ENCODE measurements around the gene SYAP1. TPM values are rescaled to one million over a fixed set of nuclear protein-coding genes. Genes with fewer than 3 reads are reported as not detected.

Gene SYAP1
- total RNA-seq, 2 experiments from 2014 or later: 19.7 to 20.0 TPM

GRCh38 chrX:16762579-16762978 is 43.2 kb downstream of the SYAP1 start:
- POLR2A ChIA-PET: interaction anchor here (0.6 kb wide), 2 partner anchors 9 to 608 kb away, joined by 4 to 5 read pairs; no protein-coding TSS in a partner anchor

DNA sequence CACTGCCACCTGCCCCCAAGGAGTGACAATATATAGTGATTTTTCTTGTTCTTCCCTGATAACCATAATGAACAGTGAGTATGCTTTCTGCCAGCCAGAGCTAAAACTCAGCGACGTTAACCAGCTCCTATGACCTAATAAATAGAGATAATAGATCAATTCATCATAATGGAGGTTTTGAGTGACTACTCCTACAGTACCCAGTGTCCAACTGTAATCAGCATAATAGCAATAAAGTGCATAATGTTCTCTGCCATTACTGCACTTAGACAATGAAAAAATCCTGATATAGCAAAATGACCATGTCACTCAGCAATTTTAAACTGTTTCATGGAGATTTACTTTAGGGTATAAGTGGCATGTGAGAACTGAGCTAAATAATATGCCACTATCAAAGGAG is 46.2 kb downstream of the SYAP1 start:
- Histone ChIP-seq H4K20me1 (ENCODE audit: insufficient read depth, low read length) (no peaks in the 10 kb centered on the region), H3K4me1 (ENCODE audit: insufficient read depth, low read length, poor library complexity, severe bottlenecking) (no peaks in the 10 kb centered on the region), H3K27ac (ENCODE audit: low read depth, low read length, poor library complexity, severe bottlenecking) (no peak overlapping the region), H3K9me3 (ENCODE audit: low read length) (no peaks in the 10 kb centered on the region), H2AFZ (ENCODE audit: low read length) (no peak overlapping the region), H3K4me3 (ENCODE audit: low read depth, low read length, poor library complexity, severe bottlenecking) (no peak overlapping the region), H3K4me2 (ENCODE audit: low read length) (no peak overlapping the region), H3K79me2 (ENCODE audit: insufficient read depth, low read depth, low read length) (no peaks in the 10 kb centered on the region), H3K36me3 (ENCODE audit: insufficient read depth, low read length) (peaks cover under 1% of the 10 kb centered on the region; the same call in 1 of the 2 replicates), H3K9me2 (ENCODE audit: insufficient read depth, low read length) (no peaks in the 10 kb centered on the region)
- POLR2A ChIA-PET: no interaction called here
- TF ChIP-seq, protein P1, sequence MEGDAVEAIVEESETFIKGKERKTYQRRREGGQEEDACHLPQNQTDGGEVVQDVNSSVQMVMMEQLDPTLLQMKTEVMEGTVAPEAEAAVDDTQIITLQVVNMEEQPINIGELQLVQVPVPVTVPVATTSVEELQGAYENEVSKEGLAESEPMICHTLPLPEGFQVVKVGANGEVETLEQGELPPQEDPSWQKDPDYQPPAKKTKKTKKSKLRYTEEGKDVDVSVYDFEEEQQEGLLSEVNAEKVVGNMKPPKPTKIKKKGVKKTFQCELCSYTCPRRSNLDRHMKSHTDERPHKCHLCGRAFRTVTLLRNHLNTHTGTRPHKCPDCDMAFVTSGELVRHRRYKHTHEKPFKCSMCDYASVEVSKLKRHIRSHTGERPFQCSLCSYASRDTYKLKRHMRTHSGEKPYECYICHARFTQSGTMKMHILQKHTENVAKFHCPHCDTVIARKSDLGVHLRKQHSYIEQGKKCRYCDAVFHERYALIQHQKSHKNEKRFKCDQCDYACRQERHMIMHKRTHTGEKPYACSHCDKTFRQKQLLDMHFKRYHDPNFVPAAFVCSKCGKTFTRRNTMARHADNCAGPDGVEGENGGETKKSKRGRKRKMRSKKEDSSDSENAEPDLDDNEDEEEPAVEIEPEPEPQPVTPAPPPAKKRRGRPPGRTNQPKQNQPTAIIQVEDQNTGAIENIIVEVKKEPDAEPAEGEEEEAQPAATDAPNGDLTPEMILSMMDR (conservative IDR thresholded peaks at IDR 0.05; ENCODE audit: low read length): no peak
- no peak for TF ChIP-seq EZH2phosphoT487 (IDR thresholded peaks at IDR 0.05; ENCODE audit: borderline replicate concordance, low read depth, low read length)
- no TSS peak for BruUV-seq (replicated peaks)
- intact Hi-C loops (cut with micrococcal nuclease; ENCODE audit: unreplicated experiment): no loop called here
- CTCF ChIA-PET (ENCODE audit: unreplicated experiment): no interaction called here
- no peak for DNase-seq (ENCODE audit: low spot score)

More at GRCh38 chrX:16762579-16762978, 43.2 kb downstream of the SYAP1 start:
- Histone ChIP-seq H3K79me2 (ENCODE audit: insufficient read depth, low read depth, low read length) (no peaks in the 10 kb centered on the region), H3K4me2 (ENCODE audit: low read length) (no peak overlapping the region), H3K27ac (ENCODE audit: low read depth, low read length, poor library complexity, severe bottlenecking) (no peak overlapping the region), H2AFZ (ENCODE audit: low read length) (no peak overlapping the region), H3K4me3 (ENCODE audit: low read depth, low read length, poor library complexity, severe bottlenecking) (no peak overlapping the region), H3K9me3 (ENCODE audit: low read length) (no peaks in the 10 kb centered on the region), H3K9me2 (ENCODE audit: insufficient read depth, low read length) (no peaks in the 10 kb centered on the region), H3K36me3 (ENCODE audit: insufficient read depth, low read length) (peaks cover 21% of the 10 kb centered on the region), H4K20me1 (ENCODE audit: insufficient read depth, low read length) (no peaks in the 10 kb centered on the region), H3K4me1 (ENCODE audit: insufficient read depth, low read length, poor library complexity, severe bottlenecking) (no peaks in the 10 kb centered on the region)
- TF ChIP-seq, protein P1 (conservative IDR thresholded peaks at IDR 0.05; ENCODE audit: low read length): no peak
- no TSS peak for BruUV-seq (replicated peaks)
- CTCF ChIA-PET (ENCODE audit: unreplicated experiment): no interaction called here
- intact Hi-C loops (cut with micrococcal nuclease; ENCODE audit: unreplicated experiment): no loop called here
- no peak for DNase-seq (ENCODE audit: low spot score)

DNA sequence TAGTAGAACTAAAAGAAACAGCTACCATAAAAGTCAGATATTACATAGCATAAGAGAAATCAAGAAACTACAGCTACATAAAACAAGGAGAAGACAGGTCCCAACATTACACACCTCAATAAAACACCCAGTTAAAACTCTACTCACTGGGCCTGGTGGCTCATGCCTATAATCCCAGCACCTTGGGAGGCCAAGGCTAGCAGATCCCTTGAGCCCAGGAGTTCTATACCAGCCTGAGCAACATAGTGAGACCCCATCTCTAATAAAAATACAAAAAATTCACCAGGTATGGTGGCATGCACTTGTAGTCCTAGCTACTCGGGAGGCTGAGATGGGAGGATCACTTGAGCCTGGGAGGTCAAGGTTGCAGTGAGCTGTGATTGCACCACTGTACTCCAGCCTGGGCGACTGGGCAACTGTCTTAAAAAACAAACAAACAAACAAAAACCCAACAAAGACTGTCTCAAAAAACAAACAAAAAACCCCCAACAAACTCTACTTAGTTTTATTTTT is 51.6 kb downstream of the SYAP1 start:
- ChIA-PET POLR2A (interaction anchor here (0.5 kb wide), 1 partner anchor 8 kb away, joined by 5 read pairs; no protein-coding TSS in a partner anchor), CTCF (ENCODE audit: unreplicated experiment) (no interaction called here)
- Histone ChIP-seq H3K4me1 (ENCODE audit: insufficient read depth, low read length, poor library complexity, severe bottlenecking) (no peaks in the 10 kb centered on the region), H3K4me2 (ENCODE audit: low read length) (no peak overlapping the region), H2AFZ (ENCODE audit: low read length) (no peak overlapping the region), H4K20me1 (ENCODE audit: insufficient read depth, low read length) (no peaks in the 10 kb centered on the region), H3K27ac (ENCODE audit: low read depth, low read length, poor library complexity, severe bottlenecking) (no peak overlapping the region), H3K36me3 (ENCODE audit: insufficient read depth, low read length) (no peaks in the 10 kb centered on the region), H3K79me2 (ENCODE audit: insufficient read depth, low read depth, low read length) (no peaks in the 10 kb centered on the region), H3K9me2 (ENCODE audit: insufficient read depth, low read length) (no peaks in the 10 kb centered on the region), H3K4me3 (ENCODE audit: low read depth, low read length, poor library complexity, severe bottlenecking) (no peak overlapping the region), H3K9me3 (ENCODE audit: low read length) (no peaks in the 10 kb centered on the region)
- DNase-seq (ENCODE audit: low spot score): no peak
- BruUV-seq (replicated peaks): no TSS peak
- intact Hi-C loops (cut with micrococcal nuclease; ENCODE audit: unreplicated experiment): no loop called here
- TF ChIP-seq EZH2phosphoT487 (IDR thresholded peaks at IDR 0.05; ENCODE audit: borderline replicate concordance, low read depth, low read length): no peak
- TF ChIP-seq, protein P1 (conservative IDR thresholded peaks at IDR 0.05; ENCODE audit: low read length): no peak
